Measurements from ENCODE around the gene BEND3. TPM values are rescaled to one million over a fixed set of nuclear protein-coding genes. Genes with fewer than 3 reads are reported as not detected.

The BEND3 gene
- total RNA-seq, 2 experiments from 2014 or later, result 0.82 to 0.92 TPM

- DNase-seq (no peak), ATAC-seq (ENCODE audit: poor library complexity) (no peak)
- H3K27ac Mint-ChIP-seq, result no peak overlapping the region
- no peaks in the 10 kb centered on the region for H3K9me3 Mint-ChIP-seq
- H3K36me3 ChIP-seq (ENCODE audit: insufficient read depth, low read length), result no peaks in the 10 kb centered on the region
- no peak overlapping the region for H3K4me3 ChIP-seq (ENCODE audit: low read length)
- POLR2A ChIA-PET, result no interaction called here
- peaks cover 15% of the 10 kb centered on the region for H3K4me1 ChIP-seq (ENCODE audit: insufficient read depth, low read length)
- H3K4me3 Mint-ChIP-seq, result no peak overlapping the region
- intact Hi-C loops (cut with DNase I, micrococcal nuclease), result no loop called here
- H3K27ac ChIP-seq (ENCODE audit: low read depth in 1 of 2, low read length in 2 of 2), result no peak overlapping the region
- CTCF ChIA-PET, result no interaction called here
- no peaks in the 10 kb centered on the region for H3K27me3 Mint-ChIP-seq
- no peaks in the 10 kb centered on the region for H3K36me3 Mint-ChIP-seq (ENCODE audit: low read depth)
- no peaks in the 10 kb centered on the region for H3K27me3 ChIP-seq (ENCODE audit: control insufficient read depth in 1 of 2, insufficient read depth in 2 of 2, low read length in 2 of 2)
- no peak for TF ChIP-seq CTCF (IDR thresholded peaks at IDR 0.05)
- H3K9me3 ChIP-seq (ENCODE audit: control insufficient read depth in 1 of 2, insufficient read depth in 1 of 2, low read length in 2 of 2), result no peaks in the 10 kb centered on the region
- H3K4me1 Mint-ChIP-seq (ENCODE audit: low read depth), result peaks cover 20% of the 10 kb centered on the region
Observed at GRCh38 chr6:107057679-107058078, 57.6 kb downstream of the BEND3 start.

- CTCF ChIA-PET, result no interaction called here
- intact Hi-C loops (cut with DNase I, micrococcal nuclease), result no loop called here
- no peaks in the 10 kb centered on the region for H3K36me3 Mint-ChIP-seq (ENCODE audit: low read depth)
Observed at GRCh38 chr6:107056796-107057195, 58.5 kb downstream of the BEND3 start.

GRCh38 chr6:107047807-107048206 is 67.5 kb downstream of the BEND3 start:
- ATAC-seq (ENCODE audit: poor library complexity) (no peak), DNase-seq (no peak)
- Mint-ChIP-seq H3K9me3 (no peaks in the 10 kb centered on the region), H3K4me3 (no peak overlapping the region), H3K4me1 (ENCODE audit: low read depth) (no peaks in the 10 kb centered on the region), H3K27ac (no peak overlapping the region), H3K27me3 (no peaks in the 10 kb centered on the region), H3K36me3 (ENCODE audit: low read depth) (peaks cover 64% of the 10 kb centered on the region)
- H3K36me3 ChIP-seq (ENCODE audit: insufficient read depth, low read length), result peaks cover 37% of the 10 kb centered on the region
- H3K27ac ChIP-seq (ENCODE audit: low read depth in 1 of 2, low read length in 2 of 2), result no peak overlapping the region
- no peaks in the 10 kb centered on the region for H3K27me3 ChIP-seq (ENCODE audit: control insufficient read depth in 1 of 2, insufficient read depth in 2 of 2, low read length in 2 of 2)
- no peaks in the 10 kb centered on the region for H3K9me3 ChIP-seq (ENCODE audit: control insufficient read depth in 1 of 2, insufficient read depth in 1 of 2, low read length in 2 of 2)
- H3K4me1 ChIP-seq (ENCODE audit: insufficient read depth, low read length), result no peaks in the 10 kb centered on the region
- intact Hi-C loops (cut with DNase I, micrococcal nuclease), result no loop called here
- ChIA-PET CTCF (no interaction called here), POLR2A (no interaction called here)
- H3K4me3 ChIP-seq (ENCODE audit: low read length), result no peak overlapping the region
- TF ChIP-seq CTCF (IDR thresholded peaks at IDR 0.05), result no peak

More at GRCh38 chr6:107056796-107057195, 58.5 kb downstream of the BEND3 start:
- Mint-ChIP-seq H3K4me3 (no peak overlapping the region), H3K4me1 (ENCODE audit: low read depth) (peaks cover 13% of the 10 kb centered on the region), H3K27ac (no peak overlapping the region), H3K27me3 (no peaks in the 10 kb centered on the region), H3K9me3 (no peaks in the 10 kb centered on the region)
- H3K4me1 ChIP-seq (ENCODE audit: insufficient read depth, low read length), result peaks cover 12% of the 10 kb centered on the region
- DNase-seq, result no peak
- no peak for ATAC-seq (ENCODE audit: poor library complexity)
- no peak overlapping the region for H3K27ac ChIP-seq (ENCODE audit: low read depth in 1 of 2, low read length in 2 of 2)
- H3K36me3 ChIP-seq (ENCODE audit: insufficient read depth, low read length), result peaks cover under 1% of the 10 kb centered on the region
- H3K9me3 ChIP-seq (ENCODE audit: control insufficient read depth in 1 of 2, insufficient read depth in 1 of 2, low read length in 2 of 2), result no peaks in the 10 kb centered on the region
- POLR2A ChIA-PET, result no interaction called here
- H3K4me3 ChIP-seq (ENCODE audit: low read length), result no peak overlapping the region
- H3K27me3 ChIP-seq (ENCODE audit: control insufficient read depth in 1 of 2, insufficient read depth in 2 of 2, low read length in 2 of 2), result no peaks in the 10 kb centered on the region
- no peak for TF ChIP-seq CTCF (IDR thresholded peaks at IDR 0.05)

Measured in CD4-positive, alpha-beta T cell (primary cell).